GM19324 (cell line): Measurements from ENCODE around the gene IFFO2.

ENCODE experiments used
- ATAC-seq: cut with Tn5 transposase; IDR thresholded peaks from one replicate; pipeline ENCODE4 v1.9.1; 2021; ENCODE audit warnings: mild to moderate bottlenecking, moderate library complexity; ENCODE audit not compliant: unreplicated experiment, low FRiP score

Gene IFFO2

DNA sequence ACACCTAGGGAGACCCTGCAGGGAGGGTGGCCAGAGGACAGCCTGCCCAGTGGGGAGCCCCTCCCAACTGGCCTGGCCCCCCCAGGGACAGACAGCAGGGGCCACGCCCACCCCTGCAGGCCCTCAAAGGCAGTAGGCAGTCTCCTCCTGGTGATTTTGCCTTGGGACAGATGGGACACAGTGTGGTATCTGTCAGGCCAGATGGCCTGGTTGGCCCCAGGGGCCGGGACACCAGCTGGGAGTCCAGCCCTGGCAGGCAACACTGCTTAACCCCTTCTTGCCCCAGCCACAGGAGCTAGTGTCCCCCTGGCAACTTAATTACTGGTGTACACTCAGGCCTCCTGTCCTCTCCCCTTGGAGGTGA lies 17.8 kb downstream of the IFFO2 start:
- no peak for ATAC-seq

DNA sequence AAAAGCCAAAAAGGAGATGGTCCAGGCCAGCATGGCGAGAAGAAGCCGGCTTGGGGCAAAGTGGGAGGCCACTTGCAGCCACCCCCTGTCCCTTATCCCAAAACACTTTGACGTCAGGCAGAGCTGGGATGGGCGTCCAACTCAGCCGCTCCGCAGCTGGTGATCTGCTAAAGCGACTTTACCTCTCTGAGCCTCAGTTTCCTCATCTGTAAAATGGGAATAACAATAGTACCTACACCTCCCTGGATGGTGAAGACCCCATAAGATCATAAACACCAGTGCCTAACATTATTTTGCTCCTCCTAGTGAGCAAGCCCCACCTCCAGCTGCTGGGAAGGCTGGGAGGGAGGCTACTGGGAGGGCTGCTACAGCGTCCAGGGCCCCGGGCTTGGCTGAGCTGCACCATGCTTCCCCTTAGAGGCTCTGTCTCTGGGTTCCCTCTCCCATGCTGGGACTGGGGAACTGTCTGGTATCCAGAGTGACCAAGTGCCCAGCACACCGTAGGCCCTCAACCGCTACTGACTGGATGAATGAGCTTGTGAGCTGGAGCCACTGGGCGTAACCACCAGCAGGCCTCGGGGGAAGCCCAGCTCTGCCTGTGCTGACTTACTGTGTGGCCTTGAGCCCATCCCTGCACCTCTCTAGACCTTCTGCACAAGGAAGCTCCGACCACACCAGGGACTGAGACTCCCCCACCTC lies 18.3 kb downstream of the IFFO2 start:
- ATAC-seq = no peak

DNA sequence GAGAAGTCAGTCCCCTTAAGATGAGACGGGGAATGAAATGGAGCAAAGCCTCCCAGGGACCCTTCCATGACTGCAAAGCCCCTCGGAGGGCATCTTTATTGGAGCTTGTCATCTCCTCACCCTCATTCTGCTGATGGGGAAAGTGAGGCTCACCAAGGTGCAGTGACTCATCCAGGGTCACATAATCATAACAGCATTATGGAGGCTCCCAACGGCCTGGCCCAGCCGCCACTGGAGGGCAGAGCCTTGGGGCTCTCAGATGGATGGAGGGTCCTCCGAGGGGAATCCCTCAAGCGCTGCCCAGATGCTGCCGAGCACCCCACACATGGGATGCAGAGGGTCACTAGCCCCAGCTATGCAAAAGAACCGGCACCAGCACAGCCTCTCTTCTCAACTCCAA lies 18.9 kb downstream of the IFFO2 start:
- ATAC-seq = no peak

DNA sequence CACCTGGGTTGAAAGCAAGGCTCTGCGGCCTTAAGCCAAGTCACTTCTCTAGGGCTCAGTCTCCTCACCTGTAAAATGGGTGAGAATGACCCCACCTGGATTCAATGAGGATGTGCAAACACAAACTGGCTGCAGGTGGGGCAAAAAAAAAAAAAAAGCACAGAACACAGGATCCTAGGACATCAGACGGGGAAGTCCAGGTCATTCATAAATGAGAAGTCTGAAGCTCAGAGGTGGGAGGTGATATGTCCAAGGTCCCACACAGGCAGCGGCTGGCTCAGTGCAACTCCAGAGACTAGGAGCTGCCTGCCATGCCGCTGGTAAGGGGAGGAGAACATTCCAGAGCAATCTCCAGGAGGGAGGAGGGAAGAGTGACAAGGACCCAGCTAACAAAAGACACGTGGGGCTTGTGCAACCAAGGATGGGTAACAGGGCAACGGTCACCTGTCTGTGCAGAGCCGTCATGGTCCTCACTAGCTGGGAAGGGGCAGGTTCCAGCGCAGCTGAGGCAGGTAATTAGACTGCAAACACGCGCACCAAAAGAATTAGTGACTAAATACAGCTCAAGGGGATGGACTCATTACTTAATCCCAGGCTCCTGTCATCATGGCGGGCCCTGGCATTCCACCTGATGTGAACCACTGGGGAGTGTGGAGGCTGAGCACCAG lies 19.5 kb downstream of the IFFO2 start:
- ATAC-seq = no peak

DNA sequence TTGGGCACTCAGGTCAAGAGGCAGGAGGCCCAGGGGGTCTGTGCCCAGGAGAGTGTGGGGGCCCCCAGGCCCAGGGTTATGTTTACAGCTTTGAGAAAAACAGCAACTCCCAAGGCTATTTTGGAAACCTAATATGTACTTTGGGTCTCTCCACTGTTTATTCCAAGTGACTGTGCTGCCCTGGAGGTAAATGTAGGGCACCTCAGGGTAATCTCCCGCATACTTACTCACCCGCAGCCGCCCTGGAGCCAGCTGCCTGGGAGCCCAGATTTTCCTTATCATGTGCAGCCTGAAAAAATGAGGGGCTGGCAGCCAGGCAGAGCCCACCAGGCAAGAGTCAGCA lies 20.0 kb downstream of the IFFO2 start:
- no peak for ATAC-seq

DNA sequence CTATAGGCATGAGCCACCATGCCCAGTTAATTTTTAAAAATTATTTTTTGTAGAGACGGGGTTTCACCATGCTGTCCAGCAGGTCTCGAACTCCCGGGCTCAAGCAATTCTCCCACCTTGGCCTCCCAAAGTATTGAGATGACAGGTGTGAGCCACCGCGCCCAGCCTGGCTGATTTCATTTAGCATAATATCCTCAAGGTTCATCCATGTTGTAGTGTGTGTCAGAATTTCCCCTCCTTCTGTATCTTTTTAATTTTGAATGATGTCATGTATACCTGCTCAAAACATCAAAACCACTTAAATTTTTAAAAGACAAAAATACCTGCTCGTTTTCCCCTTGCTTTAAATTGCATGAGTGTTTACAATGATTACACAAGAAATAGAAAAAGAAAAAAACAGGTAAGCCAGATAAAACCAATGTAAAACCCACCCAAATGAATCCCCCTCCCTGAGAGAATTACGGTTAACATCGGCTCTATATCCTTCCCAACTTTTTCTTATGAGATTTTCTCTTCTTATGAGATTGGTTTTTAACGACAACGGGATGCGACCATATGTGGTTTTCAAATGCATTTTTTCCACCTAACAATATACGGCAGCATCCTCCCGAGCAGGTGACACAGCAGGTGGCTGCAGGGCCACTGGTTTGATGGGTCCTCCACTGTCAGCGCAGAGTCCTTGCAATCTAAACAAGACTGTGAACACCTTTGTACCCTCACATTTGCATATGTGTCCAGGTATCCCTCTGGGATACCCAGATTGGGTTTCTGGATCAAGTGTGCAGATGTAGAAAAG lies 22.1 kb downstream of the IFFO2 start:
- ATAC-seq = no peak

DNA sequence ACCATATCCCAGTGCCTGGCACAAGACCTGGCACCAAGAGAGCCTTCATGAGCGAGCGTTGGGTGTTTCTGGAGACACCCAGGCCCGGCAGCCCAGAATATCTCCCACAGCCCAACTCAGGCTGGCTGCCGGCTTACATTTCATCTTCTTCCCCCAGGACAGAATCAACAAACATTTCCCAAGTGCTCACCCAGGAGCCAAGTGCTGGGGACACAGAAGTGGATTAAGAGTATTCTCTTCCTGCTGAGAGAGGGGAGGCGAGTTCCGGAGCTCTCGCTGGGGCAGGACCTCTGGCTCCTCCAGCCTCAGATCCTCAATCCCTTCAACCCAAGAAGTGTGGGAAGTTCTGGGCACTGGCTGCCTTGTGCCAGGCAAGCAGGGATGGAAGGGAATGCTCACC lies 23.6 kb downstream of the IFFO2 start:
- no peak for ATAC-seq

DNA sequence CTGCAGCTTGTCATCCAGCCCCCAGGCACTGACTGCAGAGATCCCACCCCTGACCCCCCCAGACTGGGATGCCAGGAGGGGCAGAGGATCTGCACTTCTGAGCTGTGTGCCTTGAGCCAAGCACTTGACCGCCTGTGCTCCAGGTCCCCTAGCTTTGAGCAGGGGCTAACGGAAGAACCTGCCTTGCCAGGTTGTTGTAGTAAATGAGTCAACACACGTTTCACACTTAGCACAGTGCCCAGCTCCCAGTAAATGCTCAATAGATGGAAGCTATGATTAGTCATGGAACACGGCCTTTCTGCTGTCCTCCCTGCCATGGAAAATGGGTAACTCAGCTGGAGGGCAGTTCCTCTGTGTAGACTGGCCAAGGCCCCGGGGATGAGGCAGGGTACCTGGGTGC lies 24.1 kb downstream of the IFFO2 start:
- ATAC-seq = no peak

DNA sequence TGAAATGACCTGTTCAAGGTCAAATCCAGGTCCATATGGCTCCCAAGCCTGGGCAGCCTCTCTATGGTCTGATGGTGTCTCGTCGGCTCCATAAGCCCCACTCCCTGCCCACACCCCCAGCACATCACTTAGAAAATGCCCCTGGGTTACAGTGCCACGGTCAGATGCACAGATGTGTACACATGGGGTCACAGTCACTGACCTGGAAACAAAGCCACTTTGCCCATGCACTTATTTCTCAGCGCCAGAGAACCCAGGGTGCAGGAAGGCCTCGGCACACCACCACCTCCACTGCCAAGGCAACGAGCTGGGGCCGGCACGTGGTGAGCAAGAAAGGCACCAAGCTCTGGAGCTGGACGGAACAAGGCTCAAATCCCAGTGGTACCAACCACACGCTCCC lies 24.7 kb downstream of the IFFO2 start:
- ATAC-seq = no peak

DNA sequence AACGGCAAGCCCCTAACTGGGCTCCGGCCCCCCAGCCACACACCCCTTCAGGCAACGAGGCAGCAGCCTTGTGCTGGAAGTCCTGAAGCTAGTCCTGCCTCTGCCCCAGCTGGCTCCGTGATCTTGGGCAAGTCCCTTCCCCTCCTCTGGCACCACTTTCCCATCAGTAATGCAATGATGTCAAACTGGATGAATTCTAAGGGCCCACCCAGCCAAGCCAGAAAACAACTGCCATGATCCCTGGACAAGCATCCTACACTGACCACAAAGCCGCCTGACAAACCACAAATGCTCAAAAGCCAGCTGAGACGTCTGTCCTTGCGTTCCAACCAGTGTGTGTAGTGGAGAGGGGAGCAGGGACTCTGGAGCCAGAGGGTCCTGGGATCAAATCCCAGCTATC lies 26.8 kb downstream of the IFFO2 start:
- no peak for ATAC-seq

DNA sequence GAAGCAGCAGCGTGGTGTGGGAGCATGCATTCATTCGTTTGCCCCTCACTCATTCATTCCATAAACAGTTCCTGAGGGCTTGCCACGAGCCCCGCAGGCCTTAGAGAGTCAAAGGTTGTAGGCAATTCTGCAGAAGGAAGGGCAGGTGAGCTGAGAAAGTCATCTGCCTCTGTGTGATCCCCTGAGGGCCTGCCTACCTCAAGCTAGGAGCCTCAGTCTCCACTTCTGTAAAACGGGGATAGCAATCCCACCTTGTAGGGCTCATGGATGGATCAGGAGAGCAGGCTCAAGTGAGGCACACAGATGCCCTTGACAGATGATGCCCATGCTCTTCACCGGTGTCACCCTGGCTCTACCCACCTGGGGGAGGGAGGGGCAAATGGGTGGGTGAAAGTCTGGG lies 27.5 kb downstream of the IFFO2 start:
- no peak for ATAC-seq

DNA sequence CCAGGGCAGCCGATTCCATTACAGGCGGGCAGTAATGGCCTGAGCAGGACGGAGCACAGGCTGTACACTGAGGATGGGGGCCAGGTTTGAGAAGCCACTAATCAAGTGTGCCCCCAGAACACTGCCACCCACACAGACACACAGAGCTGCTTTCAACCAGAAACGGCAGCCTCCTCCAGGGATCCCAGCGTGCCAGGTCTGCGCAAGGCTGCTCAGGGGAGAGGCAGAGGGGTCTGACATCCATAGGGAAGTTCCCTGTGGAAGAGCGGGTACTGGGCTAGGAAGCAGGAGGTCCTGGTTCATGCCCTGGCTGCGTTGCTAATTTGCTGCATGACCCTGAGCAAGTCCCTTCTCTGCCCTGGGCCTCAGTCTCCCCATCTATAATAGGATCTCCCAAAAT lies 28.1 kb downstream of the IFFO2 start:
- ATAC-seq = no peak

DNA sequence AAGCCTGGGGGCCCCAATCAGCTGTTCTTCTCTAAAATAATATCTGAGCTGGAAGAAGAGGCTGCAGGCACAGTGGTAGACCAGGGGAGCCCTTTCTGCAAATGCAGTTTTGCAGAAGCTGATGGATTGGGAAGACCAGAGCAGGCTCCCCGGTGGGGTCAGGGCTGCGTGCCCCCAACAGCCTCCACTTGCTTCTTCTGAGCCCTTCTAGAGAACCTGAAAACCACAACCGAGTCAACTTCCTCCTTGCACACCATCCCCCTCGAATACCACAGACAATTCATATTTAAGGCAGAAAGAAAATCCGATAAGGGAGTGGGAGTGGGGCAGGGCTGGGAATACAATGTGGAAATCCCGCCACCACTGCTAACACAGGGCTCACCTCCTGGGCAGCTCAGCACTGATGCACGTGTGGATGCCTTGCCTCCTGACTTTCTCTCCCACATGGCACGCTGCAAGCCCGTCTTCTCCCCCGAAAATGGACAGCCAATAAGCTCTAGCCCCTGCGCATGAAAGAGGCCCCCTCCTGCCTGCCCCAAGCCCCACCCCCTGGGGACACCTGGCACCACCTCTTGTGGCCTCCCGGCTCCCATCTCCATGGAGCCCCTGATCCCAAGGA lies 28.7 kb downstream of the IFFO2 start:
- no peak for ATAC-seq

DNA sequence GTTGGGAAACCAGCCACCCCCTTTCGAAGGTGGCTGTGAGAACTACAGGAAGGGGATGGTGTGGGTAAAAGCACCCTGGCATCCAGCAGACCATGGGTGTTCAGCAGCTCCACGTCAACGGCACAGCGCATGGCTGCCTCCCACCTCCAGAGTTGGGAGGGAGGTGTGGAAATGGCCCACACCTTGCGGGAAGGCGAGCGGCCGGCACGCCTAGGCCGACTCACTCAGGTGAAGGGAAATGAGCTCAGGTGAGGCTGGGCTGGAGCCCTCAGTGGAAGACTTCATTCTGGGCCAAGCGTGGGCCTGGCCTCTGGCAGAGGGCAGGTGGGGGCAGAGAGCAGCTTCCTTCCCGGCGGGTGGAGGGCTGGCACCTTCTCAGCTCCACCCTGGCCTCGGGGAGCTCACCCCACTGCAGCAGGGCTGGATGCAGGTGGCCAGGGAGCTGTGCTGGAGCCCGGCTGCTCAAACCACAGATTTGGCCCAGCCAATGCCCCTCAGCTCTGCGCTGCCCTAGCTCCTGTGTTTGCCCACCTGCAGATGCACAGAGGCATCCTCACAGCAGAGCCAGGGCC lies 29.3 kb downstream of the IFFO2 start:
- ATAC-seq = no peak

DNA sequence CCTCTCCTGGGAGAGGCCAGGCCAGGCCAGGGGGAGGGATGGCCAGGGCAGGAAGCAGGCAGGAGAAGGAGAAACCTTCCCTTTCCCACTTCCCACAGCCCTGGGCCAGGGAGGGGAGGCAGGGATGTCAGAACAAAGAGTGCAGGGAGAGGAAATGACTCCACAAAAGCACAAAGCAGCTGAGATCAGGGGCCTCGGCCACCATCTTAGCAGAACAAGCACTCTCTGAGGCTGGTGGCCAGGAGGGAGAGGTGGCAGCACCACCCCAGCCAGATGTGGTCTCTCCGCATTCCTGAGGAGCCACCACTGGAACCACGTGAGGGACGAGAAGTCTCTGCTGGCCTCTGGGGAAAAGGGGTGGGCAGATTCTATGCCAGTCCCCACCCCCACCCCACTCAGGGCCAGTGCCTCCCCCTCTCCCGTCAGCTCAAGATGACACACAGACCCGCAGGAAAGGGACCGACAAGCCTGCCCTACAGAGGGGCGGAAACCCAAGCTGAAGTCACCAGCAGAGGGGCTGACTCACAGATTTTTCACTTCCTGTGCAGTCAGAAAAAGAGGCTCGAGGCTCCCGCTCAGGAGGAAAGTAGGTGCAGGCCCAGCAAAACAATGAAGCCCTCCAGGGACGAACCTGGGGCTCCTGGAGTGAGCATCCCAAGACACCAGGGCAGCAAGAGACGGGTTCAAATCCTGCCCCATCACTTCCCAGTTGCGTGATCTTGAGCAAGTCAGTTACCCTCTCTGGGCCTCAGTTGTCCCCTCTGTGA lies 30.0 kb downstream of the IFFO2 start:
- ATAC-seq = no peak

DNA sequence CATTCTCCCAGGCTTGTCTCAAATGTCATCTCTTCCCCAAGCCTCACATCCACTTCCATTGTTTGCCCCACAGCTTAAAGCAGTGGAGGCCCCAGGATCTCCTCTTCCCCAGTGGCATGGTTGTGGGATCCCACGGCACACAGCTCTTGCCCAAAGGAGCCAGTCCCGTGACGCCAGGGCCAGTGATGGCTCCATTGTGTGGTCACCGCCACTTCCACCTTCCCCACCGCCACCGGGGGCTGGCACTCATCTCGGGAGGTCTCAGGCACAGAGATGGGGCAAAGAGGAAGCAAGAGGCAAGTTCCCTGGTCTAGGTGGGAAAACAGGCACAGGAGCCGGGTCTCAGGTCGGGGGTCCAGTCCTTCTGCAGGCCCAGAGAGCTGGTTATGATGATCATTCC lies 31.2 kb downstream of the IFFO2 start:
- ATAC-seq = no peak

DNA sequence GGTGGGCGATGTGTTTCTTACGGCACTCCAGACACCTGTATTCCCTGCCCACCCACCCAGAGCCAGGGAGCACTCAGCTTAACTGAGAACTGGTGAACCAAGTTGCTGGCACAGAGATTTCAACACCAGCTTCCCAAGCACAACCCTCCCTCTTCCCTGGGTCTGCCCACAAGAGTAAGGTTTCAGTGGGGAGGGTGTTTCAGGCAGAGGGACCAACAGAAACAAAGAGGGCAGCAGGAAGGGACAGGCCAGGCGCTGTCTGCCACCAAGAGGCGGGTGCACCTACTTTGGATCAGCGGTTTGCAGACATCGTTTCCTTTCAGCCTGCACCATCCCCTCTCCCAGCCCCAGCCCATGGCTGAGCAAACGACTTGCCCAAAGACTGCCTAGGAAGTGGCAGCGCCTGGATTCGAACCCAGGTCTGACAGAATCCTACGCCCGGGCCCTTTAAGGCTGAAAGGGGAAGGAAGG lies 32.2 kb downstream of the IFFO2 start:
- ATAC-seq = no peak

DNA sequence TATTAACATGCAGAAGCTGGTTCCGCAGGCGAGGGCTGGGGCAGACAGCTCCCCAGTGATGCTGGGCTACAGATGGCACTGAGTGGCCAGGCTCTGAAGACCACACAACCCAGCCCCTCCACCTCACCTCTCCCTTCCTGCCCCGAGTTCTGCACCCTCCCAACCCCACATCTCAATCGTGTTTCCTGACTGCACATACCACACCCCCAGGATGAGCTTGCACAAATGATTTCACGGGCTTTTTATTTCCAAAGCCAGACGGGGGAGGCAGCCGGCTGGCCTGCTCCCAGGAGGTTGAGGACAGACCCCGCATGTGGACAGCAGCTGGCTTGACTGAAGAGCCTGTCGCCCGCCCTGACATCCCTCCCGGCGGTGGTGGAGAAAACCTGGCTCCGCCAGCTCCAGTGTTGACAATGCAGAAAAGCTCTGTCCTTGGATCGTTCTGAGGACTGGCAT lies 32.7 kb downstream of the IFFO2 start:
- no peak for ATAC-seq

DNA sequence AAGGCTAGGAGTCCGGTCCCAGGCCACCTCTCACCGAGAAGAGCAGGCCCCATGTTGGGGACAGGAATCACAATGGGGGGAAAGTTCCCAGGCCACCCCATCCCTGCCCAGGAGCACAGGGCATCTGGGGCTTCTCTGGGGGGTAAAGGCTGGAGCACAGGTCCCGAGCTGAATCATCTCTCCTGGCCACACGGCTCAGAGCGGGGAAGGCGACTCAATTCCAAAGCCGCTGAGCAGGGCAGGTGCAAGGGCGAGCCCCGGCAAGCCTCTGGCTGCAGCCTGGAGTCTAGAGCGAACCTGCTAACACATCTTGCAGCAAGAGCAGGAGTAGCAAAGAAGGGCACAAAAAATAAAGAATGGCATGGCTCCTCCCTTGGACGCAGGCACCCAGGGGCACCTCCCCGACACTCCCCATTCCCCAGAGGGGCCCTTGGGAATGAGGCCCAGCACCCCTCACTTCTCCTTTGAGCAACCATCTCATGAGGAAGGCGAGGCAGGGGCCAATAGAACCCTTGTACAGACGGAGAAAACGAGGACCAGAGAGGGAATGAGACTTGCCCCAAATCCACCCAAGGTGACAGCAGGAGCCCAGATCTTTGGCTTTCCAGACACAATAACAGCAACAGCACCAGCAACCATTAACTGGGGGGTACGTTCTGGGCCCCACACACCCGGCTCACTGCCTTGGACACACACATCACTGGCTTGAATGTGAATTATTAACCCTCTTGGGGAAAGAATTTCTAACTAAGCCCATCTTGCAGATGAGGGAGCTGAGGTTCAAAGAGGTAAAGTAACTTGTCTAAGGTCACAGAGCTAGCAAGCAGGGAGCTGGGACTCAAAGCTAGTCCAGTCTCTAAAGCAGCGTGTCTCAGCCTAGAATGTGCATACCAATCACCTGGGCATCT lies 33.4 kb downstream of the IFFO2 start:
- ATAC-seq = no peak
